HG03439 (cell line): ENCODE measurements around the gene GNB3.
"Not testable (repeated sequence)": the region's sequence is repeated elsewhere in the genome, so short reads cannot be mapped to it uniquely, and the experiment has no call there.

Experiments used
- ATAC-seq: cut with Tn5 transposase; IDR thresholded peaks from one replicate; pipeline ENCODE4 v1.9.1; 2021; ENCODE audit warnings: mild to moderate bottlenecking, moderate library complexity; ENCODE audit not compliant: unreplicated experiment

Gene GNB3

DNA sequence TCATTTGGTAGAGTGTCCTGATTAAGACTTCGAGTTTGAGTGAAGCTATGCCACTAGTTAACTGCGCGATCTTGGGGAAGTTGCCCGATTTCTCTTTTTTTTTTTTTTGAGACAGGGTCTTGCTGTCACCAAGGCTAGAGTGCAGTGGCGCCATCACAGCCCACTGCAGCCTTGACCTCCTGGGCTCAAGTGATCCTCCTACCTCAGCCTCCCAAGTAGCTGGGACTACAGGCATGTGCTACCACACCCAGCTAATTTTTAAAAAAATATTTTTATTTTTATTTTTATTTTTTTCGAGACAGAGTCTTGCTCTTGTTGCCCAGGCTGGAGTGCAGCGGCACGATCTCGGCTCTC is 33.3 kb downstream of the GNB3 start:
- not testable (repeated sequence) for ATAC-seq

- not testable (repeated sequence) for ATAC-seq
These were observed 39.1 kb downstream of the GNB3 start for GRCh38 chr12:6879824-6880223.

DNA sequence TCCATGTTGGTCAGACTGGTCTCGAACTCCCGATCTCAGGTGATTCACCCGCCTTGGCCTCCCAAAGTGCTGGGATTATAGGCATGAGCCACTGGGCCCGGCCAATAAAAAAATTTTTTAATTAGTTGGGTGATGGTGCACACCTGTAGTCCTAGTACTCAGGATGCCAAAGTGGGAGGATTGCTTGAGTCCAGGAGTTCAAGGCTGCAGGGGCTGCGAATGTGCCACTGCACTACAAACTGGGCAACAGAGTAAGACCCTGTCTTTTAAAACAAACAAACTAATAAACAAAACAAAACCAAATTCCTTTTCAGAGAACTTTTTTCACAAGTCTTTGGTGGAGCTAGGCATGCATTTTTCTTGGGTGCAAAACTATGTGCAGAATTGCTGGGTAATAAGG is 42.5 kb downstream of the GNB3 start:
- no peak for ATAC-seq

DNA sequence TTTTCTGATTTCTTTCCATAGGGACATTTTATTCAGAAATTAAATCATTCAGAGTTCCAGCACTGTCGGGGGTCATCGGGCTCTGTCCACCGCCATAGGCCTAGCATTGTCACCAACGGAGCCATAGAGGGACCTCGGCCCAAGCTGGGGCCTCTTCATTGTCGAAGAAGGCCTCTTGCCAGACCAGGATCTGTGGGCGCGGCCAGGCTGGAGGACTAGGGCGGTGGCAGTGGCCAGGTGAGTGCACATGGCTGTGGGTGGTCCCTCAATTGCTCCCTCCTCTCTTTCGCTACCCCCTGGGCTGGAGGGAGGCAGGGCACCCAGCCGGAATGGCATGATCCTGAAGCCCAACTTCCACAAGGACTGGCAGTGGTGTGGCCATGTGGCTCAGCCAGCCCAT is 43.0 kb downstream of the GNB3 start:
- no peak for ATAC-seq

DNA sequence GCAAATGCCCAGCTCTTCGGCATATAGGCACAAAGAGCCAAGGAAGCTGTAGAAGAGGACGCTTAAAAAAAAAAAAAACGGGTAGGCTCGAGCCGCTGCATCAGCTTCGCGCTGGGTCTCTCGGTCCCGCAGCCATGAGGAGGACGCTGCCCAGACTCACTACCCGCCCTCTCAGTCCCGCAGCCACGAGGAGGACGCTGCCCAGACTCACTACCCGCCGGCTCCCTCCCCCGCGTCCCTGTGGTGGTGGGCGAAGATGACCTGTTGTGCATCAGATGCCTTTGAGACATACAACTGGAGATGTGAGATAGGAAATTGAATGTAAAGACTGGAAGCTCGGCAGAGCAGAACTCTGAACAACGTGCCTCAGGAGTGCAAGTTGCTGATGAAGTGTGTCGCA is 43.8 kb downstream of the GNB3 start:
- ATAC-seq, result no peak

GRCh38 chr12:6886206-6886999 is 45.7 kb downstream of the GNB3 start:
- not testable (repeated sequence) for ATAC-seq

GRCh38 chr12:6887460-6887859 is 46.7 kb downstream of the GNB3 start:
- ATAC-seq, result no peak

GRCh38 chr12:6888360-6888759 is 47.6 kb downstream of the GNB3 start:
- no peak for ATAC-seq

DNA sequence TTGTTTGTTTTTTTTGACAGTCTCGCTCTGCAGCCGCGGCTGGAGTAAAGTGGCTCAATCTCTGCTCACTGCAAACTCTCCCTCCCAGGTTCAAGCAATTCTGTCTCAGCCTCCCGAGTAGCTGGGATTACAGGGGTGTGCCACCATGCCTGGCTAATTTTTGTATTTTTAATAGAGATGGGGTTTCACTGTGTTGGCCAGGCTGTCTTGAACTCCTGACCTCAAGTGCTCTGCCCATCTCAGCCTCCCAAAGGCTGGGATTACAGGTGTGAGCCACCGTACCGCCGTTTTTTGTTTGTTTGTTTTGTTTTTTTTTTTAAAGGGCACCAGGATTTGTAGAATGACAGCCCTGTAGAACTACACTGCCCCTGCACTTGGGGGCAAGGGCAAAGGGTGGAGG is 48.1 kb downstream of the GNB3 start:
- not testable (repeated sequence) for ATAC-seq

- not testable (repeated sequence) for ATAC-seq
These were observed 49.2 kb downstream of the GNB3 start for GRCh38 chr12:6889775-6890573.

DNA sequence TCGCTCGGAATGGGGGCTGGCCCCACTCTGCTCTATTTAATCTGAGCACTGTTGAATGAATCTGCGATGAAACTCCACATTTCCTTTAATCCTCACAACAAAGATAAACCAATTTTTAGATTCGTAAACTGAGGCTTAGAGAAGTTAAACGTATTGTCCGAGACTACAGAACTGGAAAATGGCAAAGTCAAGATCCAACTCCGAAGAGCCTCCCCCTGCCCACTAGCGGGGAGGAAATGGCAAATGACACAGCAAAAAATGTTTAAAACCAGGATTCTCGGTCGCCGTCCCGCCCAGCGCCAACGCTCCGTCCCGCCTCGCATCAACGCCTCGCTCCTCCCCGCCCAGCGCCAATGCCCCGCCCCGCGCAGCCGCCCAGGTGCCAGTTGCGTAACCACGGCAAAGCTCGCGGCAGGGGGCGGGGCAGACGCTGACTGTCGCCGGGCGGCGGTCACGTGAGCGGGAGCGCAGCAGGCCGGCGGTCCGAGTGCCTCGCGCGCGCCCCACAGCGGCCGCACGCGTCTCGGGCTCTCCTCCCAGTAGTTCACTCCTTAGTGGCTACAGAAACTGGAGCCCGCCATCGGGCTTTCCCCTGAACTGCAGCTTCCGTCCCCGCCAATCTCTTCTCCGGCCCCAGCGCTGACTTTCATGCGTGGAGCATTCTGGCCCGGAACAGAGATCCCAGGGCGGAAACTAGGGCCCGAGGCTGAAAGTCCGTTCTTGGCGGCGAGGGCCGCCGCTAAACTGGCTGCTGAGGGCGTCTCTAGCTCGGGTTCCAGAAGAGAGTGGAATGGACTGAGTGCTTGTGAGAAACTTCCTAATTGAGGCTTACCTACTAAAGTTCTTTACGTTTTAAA is 50.3 kb downstream of the GNB3 start:
- ATAC-seq, result peak; percentile 95

- ATAC-seq, result peak; percentile 6
These were observed 50.9 kb downstream of the GNB3 start for GRCh38 chr12:6891646-6892001.

DNA sequence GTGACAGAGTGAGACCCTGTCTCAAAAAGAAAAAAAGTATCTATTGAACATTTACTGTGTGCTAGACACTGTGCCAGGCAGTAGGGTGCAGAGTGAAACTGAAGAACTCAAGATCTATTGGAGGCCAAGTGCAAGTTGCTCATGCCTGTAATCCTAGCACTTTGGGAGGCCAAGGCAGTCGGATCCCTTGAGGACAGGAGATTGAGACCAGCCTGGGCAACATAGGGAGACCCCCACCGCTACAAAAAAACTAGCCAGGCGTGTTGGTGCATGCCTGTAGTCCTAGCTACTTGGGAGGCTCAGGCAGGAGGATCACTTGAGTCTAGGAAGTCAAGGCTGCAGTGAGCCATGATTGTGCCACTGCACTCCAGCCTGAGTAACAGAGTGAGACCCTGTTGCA is 52.0 kb downstream of the GNB3 start:
- not testable (repeated sequence) for ATAC-seq

DNA sequence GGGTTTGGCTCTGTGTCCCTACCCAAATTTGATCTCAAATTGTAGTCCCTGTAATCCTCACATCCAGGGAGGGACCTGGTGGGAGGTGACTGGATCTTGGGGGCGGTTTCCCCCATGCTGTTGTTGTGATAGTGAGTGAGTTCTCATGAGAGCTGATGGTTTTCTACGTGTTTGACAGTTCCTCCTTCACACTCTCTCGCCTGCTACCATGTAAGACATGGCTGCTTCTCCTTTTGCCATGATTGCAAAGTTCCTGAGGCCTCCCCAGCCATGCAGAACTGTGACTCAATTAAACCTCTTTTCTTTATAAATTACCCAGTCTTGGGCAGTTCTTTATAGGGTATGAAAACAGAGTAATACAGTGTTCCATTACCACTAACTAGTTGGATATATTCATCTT is 53.6 kb downstream of the GNB3 start:
- ATAC-seq, result no peak
